ENCODE results near the gene NEDD4L.
"Not testable (repeated sequence)": the region's sequence is repeated elsewhere in the genome, so short reads cannot be mapped to it uniquely, and the experiment has no call there.

NEDD4L gene

GRCh38 chr18:58043491-58044369 lies at the start of gene NEDD4L:
TSS of gene NEDD4L (plus strand) at chr18:58044226. CDS start at chr18:58044661, 435 bp downstream.
- peak; percentile 42 for DNase-seq

DNA sequence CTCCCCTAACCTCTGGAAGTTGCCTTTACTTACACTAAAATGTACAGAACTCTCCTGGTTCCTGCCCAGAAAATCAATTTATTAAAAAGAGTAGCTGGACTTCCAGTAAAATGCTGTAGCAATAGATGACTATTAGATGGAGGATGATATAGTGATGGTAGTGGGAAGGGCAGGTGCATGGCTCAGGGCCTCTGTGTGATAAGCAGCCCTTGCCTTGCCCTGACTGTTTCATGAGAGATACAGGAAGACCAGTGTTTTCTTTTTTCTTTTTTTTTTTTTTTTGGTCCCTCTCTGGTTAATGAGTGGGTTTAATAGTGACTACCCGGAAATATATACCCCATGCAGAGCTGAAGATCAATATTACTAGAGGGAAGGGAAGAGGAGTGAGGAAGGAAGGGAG lies 48.7 kb upstream of the NEDD4L start:
- DNase-seq: no peak

DNA sequence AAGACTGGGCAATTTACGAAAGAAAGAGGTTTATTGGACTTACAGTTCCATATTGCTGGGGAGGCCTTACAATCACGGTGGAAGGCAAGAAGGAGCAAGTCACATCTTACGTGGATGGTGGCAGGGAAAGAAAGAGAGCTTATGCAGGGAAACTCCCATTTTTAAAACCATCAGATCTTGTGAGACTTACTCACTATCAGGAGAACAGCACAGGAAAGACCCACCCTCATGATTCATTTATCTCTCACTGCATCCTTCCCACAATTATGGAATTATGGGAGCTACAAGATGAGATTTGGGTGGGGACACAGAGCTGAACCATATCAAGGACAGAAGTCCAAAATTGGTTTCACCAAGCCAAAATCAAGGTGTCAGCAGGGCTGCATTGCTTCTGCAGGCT lies 47.1 kb upstream of the NEDD4L start:
- DNase-seq: not testable (repeated sequence)

GRCh38 chr18:57997820-57998219 lies 46.2 kb upstream of the NEDD4L start:
- DNase-seq: no peak

DNA sequence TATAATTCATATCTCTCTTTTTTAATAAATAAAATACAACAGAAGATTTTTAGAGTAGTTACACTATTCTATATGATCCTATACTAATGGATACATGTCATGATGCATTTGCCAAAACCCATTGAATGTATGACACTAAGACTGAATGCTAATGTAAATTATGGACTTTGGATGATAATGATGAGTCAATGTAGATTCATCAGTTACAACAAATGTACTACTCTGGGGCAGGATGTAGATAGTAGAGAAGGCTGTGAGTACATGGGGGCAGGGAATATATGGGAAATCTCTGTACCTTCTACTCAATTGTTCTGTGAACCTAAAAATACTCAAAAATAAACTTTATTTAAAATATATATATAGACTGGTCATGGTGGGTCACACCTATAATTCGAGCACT lies 45.6 kb upstream of the NEDD4L start:
- DNase-seq: no peak

GRCh38 chr18:58004317-58004716 lies 39.7 kb upstream of the NEDD4L start:
- DNase-seq: no peak

DNA sequence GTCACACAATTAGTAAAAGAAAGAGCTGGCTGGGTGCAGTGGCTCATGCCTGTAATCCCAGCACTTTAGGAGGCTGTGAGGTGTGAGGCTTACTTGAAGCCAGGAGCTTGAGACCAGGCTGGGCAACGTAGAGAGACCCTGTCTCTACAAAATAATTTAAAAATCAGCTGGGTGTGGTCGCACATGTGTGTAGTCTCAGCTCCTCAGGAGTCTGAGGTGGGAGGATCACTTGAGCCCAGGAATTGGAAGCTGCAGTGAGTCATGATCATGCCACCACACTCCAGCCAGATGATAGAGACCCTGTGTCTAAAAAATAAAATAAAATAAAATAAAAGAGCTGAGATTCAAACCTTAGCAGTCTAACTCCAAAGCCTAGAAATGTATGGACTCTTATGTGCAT lies 39.0 kb upstream of the NEDD4L start:
- DNase-seq: no peak

- no peak for DNase-seq
Observed at GRCh38 chr18:58005885-58006523, 38.0 kb upstream of the NEDD4L start.

GRCh38 chr18:58009166-58009565 lies 34.9 kb upstream of the NEDD4L start:
- DNase-seq: no peak

- DNase-seq: no peak
Observed at GRCh38 chr18:58010265-58010664, 33.8 kb upstream of the NEDD4L start.

DNA sequence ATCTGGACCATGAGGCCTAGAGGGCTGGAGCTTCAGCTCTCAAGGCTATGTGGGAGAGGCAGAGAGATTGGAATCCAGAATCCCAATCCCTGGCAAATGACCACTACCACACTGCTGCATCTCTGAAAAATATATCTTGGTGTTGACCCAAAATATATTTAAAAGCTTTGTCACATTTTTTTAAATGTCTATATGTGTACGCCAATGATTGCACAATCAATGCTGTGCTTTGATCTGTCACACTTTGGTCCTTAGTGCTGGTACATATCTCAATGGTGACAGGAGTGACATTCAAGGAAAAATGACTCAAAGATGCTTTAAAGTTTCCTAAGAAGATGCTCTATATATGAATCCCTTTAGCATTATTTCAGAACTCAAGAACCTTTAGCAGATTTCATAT lies 31.7 kb upstream of the NEDD4L start:
- DNase-seq: no peak

DNA sequence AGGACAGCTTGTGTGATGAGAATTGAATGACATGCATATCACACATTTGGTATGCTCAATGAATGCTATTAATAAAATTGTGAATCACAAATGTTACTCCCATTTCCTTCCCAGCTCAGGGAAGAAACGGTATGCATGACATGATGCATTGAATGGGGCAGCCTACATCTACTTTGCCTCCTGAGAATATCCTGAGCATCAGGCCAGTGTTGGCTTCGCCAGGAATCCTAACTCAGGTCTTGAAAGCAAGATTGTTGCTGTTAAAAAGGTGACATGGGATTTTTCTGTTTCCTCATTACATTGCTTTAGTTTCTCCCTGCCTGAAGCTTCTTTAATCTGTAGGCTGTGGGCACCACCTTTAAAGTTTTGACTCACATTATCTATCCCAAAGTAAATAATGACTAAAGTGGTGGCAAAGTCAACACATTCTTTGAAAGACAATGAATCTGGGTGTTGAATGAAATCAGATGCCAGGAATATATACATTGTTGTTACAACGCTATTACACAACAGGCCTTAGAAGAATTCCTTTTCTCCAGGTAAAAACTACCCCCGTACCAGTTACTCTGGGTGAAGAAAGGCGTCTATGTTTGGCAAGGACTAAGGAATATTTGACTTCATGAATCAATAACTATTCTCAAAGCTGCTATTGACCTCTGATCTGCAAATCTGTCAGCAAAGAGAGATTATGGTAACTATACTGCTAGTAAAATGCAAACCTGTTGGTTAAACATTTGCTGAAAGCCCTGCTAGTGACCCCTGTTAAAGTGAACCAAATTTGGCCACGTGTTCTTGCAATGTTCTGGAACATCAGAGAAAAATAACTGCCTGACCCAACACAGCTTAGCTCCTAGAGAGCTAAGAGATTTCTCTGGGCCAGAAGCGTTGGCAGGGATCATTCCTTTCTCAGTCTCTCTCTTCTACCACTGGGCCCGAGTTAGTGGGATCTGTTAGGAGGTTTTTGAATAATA lies 30.5 kb upstream of the NEDD4L start:
- DNase-seq: no peak

DNA sequence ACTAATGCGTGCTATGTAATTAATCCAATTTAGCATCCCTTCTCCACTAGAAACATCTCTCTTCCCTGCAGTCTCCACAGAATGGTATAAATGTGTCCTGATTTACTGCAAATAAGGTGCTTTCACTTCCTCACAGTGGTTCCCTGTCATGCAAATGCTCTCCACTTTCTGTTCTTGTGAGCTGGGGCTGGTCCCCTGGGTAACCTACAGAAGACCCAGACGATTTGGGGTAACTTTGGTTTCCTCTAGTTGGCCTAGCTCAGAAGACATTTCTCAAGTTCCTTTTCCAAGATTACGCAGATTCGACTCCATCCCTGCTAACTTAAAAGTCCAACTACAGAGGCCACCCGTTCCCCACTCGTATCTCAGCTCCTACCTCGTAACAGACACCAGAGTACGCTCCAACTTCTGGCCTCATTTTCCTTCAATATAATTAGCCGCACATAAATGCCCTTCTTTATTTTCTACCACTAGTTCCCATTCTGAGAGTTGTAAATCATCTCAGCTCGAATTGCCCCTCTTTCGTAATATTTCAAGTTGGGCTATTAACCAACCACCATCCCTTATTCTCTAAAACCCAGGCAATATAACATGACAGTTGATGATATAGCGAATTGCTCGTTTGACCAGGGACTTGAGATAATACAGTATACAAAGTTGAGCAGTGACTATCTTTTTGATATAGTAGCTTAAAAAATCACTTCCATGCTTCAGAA lies 28.8 kb upstream of the NEDD4L start:
- DNase-seq: no peak

- DNase-seq: no peak
Observed at GRCh38 chr18:58017267-58017666, 26.8 kb upstream of the NEDD4L start.

DNA sequence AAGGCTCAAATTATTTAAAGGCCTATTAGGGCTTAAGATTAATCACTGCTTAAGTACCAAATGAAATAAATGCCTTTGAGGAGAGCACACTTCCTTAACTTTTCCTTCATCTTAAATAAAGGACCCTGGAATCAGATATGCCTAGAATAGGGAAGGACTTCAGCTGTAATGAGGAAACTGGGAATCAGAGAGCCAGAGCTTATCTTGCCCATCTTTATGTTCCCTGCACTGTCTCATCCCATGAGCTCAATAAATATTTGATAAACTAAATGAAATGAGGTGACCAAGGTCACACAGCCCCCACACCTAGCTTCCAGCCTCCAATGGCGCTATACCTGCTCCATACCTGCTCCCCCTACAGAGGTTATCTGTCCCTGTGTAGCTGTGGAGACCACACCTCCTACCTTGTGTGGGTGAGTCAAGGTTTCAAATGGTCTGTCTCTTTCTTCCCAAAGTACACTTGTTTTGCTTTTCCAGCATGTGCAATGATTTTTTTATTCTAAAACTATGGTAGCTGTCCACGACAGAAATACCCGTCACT lies 23.4 kb upstream of the NEDD4L start:
- no peak for DNase-seq

DNA sequence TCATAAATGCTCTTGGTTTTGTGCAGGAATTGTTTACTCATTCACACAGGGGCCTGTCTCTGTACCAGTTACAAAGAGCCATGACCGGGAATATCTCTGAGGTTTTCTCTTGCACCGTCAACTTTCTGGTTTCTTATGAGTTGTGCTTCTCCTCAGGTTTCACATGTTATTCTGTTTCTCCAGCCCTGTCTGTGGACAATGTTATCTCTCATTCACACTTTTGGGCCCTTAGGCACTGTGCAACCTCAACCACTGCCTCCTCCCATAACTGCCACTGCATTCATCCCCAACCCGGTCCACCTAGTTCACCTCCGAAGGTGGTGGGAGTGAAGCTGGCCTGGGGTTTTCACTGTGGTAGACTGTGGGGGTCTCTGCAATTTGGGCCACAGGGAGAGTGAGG lies 22.5 kb upstream of the NEDD4L start:
- no peak for DNase-seq

DNA sequence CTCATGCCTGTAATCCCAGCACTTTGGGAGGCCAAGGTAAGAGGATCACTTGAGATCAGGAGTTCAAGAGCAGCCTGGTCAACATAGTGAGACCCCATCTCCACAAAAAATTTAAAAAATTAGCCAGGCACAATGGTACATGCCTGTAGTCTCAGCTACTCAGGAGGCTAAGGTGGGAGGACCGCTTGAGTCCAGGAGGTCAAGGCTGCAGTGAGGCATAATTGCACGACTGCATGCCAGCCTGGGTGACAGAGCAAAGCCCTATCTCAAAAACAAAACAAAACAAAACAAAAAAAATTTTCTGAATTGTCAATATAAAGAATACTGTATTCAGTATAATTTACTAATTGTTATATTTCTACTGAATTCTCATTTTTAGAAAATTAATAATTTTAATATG lies 20.9 kb upstream of the NEDD4L start:
- no peak for DNase-seq

DNA sequence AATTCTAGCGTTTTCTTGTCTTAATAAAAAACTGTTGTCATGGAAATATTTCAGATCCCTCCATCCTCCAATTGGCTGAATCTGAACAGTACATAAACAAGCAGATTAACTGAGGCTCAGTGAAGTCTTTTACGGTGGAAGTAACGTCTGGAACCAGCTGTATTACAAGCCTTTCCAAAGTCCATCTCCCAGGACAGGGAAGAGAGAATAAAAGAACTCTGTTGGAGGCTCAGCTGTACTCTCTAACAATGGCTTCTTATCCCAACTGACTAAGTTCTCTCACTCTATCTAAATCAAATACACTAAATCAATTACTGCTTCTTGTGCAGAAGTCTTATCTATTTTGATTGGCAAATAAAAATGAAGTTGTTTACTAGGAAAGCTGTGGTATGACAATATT lies 19.9 kb upstream of the NEDD4L start:
- no peak for DNase-seq

GRCh38 chr18:58025205-58025604 lies 18.8 kb upstream of the NEDD4L start:
- no peak for DNase-seq

DNA sequence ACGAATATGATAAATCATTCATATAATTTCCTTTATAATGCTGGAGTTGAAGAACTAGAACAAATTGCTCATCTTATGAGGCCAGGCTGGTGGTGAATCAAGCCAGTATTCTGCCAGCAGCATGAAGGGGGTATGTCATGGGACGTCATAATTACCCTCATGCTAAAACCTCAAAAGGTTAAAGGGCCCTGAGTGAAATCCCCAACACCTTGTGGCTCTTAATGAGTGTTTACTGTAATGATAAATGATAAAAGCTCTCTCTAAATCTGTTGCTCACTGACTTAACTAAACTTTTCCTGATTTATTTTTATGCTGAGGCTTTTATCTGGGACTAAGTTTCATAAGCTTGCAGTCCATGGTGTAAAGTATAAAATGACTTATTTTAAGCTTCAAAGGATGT lies 18.3 kb upstream of the NEDD4L start:
- no peak for DNase-seq

GRCh38 chr18:58026395-58026794 lies 17.6 kb upstream of the NEDD4L start:
- no peak for DNase-seq

GRCh38 chr18:58026857-58027256 lies 17.2 kb upstream of the NEDD4L start:
- no peak for DNase-seq
